Superior temporal gyrus (tissue), 1 donor: Measurements from ENCODE around the gene SLC12A1.
A peak's percentile ranks its signal among the peaks of the same experiment; 100 is the strongest.

ENCODE experiments used
- DNase-seq: peaks from one replicate; pipeline ENCODE4 v3.0.0-alpha.2; 2016; ENCODE audit errors: extremely low spot score

The SLC12A1 gene

DNA sequence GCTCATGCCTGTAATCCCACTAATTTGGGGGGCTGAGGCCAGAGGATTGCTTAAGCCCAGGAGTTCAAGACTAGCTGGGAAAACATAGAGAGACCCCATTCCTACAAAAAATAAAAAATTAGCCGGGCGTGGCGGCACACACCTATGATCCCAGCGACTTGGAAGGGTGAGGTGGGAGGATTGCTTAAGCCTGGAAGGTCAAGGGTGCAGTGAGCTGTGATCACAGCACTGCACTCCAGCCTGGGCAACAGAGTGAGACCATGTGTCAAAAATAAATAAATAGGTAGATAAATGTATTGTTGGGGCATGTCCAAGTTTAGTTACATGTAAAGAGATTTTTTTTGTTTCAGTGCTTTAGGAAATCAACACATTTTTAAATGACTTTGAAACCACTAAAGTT lies 36.4 kb downstream of the SLC12A1 start:
- no peak for DNase-seq

DNA sequence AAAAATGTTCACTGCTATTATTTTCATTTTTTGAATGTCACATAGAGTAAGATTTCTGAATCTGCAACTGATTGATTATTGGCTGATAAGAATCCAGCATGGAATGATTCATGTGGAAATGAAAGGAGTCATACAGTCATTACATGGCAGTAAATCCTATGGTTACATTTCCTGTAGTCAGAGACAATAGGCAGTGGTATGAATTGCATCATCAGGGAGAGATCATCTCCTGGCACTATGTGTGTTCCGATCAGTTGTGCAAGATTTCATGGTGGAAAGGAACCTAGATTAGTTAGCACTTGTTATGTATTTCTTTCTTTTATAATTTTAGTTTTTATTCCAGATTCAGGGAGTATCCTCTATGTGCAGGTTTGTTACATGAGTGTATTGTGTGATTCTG lies 38.8 kb downstream of the SLC12A1 start:
- DNase-seq = no peak

DNA sequence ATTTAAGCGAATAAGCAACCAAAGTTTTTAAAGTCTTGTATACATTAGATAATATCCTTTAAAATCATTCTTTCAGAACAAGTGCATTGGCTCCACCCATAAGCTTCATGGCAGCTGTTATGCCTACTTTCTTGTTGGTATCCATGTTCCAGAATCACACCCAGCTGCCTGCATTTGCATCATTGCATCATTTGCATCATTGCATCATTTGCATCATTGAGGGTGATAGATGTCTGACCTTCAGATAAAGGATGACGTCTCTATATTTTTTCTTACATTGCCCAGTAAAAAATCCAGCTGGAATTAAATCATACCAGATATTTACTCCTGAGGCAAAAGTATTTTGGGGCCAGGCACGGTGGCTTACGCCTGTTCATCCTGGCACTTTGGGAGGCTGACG lies 42.3 kb downstream of the SLC12A1 start:
- no peak for DNase-seq

DNA sequence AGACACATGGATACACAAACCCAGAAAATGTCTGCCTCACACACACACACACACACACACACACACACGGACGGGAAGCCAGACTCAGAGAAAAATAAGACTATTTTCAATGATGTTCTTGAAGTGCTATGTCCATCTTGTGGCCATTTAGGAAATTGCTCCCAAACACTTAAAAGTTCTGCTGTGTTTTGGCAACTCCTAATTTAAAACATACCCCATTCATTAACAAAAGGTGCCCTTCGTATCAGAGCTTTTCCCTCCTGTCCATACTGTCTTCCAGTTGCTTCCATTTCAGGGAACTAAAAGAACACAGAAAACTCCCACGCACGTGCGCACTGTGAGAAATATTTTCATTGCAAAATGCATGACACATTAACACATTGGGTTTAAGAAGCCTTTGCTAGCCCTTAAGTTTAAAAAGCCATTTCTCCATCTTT lies 44.6 kb downstream of the SLC12A1 start:
- peak; percentile 79 for DNase-seq

DNA sequence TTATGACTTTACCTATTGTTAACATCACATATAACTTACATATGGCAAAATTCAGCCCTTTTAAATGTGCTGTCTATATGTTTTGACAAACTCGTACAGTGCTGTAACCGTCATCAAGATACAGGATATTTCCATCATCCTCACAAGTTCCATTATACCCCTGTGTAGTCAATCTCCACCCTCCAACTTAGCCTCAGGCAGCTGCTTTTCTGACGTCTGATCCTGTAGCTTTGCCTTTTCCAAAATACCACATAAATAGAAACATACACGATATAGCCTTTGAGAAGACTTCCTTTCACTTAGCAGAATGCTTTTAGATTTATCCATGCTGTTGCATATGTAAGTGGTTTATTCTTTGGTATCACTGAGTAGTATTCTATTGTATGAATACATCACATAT lies 47.1 kb downstream of the SLC12A1 start:
- DNase-seq = no peak

DNA sequence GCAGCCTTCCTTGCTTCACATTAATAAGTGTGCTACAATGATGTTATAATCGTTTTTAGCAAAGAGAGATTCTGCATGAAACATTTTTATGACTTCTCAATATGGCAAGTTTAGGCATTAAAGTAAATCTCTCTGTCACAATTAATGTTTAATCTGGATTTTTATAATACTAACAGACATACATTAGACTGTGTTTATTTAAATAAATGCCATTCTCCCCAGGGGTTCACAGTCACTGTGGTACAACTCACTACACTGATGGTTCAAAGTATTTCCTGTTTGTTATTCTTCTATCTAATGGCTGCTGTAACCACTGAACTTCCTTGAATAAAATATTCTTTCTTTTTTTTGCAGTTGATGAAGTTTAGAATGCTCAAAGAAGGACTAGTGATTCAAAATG lies 59.0 kb downstream of the SLC12A1 start:
- DNase-seq = no peak

DNA sequence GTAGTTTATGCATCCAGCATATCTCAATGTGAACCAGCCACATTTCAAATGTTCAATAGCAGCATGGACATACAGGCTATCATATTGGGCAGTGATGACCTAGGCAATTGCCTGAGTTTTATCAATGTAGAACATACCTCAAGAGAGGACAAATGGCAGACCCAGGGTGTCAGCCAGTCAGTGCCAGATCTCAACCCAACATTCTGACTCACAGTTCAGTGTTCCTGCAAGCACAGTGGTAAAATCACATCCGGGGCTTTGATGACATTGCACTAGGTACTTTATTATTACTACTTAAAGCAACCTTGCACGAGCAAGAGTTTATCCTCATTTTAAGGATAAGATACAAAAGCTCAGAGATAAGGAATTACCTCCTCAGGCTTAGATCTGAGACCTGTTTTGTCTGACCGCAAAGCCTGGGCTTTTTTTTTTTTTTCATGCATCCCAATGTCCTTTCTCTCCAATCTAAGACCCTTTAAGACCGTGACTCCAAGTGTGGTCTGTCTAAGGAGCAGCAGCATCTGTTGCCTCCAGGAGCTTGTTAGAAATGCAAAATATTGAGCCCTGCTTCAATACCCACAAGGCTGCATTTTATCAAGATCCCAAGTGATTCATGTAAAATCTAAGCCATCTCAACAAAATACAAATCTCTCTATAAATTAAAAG lies 60.1 kb downstream of the SLC12A1 start:
- DNase-seq = no peak

DNA sequence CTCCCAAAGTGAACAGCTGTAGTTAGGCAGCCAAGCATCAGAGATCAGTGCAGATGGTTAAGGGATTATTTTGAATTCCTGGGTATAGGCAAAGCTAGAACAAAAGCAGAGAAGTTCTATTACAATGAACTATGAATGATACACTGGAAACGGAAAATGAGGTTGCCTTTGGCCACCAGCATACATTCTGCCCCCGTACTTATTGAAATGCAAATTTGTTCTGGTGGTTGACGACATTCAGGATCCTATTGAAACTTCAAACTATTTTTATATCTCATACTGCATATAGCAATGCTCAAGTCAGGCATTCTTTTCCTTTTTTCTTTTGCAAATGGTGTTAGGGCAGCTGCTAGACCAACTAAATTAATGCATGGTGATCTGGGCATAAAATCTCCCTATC lies 61.7 kb downstream of the SLC12A1 start:
- no peak for DNase-seq

DNA sequence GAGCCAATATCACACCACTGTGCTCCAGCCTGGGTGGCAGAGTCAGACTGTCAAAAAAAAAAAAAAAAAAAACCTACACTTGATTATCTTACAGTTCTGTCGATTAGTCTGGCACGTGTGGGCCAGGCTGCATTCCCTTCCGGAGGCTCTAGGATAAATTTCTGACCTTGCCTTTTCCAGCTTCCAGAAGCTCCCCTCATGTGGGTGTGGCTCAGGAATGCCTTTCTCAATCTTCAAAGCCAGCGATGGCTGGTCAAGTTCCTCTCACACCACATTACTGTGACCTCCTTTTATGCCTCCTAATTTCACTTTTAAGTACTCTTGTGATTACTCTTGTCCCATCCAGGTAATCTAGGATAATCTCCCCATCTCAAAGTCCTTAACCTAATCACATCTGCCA lies 66.9 kb downstream of the SLC12A1 start:
- no peak for DNase-seq

DNA sequence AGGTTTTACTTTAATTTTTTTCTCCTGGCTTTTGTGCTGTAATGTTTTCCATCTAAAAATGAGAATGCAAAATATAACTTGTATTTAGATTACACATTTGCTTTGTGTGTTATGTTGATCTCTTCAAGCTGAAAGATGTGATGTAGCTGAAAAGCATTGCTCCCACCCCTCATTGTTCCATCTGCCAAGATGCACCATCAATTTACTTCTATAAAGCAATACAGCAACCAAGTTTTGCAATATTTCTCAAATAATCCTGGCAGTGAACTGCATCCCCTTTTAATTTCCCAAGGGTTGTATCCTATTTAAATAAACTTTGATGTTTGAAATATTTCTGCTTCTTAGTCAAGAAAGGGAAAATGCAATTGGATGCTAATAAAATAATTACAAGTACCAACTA lies 72.6 kb downstream of the SLC12A1 start:
- DNase-seq = no peak

DNA sequence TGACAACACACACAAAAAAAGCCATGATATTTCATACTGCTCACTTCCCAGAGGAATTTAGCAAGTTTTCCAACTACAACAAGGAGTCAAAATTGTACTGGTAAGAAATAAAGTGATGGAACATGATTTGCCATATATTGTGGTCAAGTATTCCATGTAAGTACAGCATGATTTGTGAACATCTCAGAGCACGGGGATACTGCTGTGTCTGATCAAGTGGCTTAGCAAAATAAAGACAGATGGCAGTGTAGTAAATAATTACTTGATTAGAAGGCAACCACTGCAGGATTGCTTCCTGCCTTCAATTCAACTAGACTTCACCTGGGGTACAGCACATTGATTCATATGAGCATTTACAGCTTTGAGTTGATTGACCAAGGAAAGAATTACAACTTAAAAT lies 73.5 kb downstream of the SLC12A1 start:
- DNase-seq = no peak

DNA sequence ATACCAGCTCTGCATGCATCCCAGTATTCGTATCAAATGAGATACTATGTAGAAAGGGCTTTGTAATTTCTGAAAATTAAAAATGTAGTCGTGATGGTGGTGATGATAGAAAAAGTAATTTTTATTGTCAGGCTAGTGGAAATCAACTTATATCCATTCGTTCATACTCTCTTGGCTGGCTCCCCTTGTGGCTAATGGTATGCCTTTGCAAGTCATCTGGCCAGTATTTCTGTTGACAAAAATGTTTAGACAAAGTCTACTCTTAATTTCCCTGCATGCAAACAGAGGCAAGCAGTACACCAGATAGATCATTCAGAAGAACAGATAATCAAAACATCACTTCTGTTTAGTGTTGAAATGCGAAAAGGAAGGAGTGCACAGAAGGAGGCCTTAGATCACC lies 75.6 kb downstream of the SLC12A1 start:
- no peak for DNase-seq

DNA sequence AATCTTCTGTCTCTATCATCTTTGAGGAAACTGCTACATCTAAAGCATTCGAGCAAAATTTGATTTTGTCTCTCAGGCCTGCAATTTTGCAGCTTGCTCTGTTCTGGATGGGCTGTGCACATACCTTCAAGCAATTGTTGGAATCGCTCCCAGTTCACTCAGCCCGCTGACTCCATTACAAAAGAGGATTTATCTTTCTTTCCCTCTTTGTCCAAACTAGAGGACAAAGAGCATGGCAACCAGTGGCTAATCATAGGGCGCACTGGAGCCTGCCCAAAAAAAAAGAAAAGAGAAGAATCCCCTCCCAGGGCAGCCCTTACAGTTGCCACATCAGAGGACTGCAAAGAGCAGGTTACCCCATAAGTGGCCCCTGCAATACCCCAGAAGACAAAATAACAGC lies 76.1 kb downstream of the SLC12A1 start:
- DNase-seq = no peak

DNA sequence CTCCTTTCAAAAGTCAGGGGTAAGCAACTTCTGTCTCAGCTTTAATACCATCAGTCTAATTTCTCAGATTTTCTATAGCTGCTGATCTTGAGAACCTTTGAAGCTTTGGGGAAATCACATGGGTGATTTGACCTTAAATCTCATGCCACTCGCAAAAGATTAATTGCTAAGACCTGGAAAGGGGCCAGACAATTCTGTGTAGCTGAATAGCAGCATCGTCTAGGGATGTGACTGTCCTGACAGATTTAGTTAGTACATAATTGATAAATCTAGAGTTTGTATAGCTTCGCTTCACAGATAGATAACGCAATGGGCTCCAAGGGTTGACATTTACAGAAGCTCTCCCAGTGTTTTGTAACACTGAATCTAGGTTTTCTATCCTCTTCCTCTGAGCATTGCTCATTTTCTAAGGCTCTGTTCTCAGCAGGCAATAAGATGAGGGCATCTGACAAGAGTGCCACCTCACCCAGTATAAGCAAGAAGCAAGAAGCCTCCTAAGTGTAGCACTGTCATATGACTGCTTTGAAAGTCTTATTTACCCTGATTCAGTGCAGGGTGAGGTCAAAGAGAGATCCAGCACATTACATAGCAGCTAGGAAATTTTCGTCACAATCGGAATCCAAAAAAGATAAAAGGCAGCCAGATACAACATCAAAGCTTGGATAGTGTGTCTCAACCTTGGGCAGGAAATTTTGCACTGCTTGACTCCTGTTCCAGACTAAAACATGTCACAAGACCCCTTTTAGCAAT lies 77.5 kb downstream of the SLC12A1 start:
- DNase-seq = no peak

DNA sequence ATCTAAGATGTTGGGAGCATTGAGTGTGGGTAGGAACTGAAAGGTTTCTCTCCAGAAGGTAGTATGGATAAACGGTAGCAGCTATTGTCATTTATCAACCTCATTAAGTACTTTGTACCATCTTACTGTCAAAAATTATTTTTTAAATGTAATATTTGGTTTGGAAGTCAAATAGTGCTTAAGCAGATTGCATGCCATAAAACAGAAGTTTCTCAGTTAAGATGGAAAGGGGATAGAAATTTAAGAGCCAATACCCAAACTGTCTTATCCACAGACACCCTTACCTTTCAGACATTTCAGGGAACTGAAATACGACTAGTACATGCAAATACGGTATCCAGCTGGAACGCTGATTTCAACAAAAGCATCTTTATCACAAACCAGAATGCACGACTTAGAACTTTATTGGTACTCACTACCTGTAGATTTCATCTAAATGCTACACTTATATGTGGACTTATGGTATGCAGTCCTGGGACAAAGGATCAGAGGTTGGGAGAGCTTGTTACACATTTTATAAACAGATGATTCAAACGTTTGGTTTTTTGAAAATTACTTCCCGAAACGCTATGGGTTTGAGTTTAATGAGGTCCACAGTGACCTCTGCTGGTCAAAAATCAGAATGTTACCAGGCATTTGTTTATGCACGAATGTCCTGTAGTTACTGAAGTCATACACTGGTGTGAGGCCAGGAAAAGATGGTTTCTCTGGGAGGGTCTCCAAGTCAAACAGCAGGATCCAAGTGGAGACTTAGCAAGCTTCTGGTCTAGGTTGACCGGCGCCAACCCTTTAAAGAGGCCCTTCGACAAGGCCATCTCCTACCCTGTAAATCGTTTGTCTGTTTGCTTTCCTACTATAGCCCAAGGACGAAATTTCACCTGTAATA lies 79.5 kb downstream of the SLC12A1 start:
- DNase-seq = peak; percentile 96

DNA sequence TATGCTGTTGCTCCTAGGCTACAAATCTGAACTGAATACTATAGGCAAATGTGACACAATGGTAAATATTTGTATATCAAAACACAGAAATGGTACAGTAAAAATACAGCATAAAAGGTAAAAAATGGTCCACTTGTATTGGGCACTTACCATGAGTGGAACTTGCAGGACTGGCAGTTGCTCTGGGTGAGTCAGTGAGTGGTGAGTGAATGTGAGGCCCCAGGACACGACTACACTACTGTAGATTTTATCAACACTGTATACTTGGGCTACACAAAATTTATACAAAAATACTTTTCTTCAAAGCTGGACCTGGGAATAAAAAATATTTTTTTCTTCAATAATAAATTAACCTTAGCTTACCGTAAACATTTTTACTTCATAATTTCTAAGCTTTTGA lies 83.5 kb downstream of the SLC12A1 start:
- DNase-seq = no peak

DNA sequence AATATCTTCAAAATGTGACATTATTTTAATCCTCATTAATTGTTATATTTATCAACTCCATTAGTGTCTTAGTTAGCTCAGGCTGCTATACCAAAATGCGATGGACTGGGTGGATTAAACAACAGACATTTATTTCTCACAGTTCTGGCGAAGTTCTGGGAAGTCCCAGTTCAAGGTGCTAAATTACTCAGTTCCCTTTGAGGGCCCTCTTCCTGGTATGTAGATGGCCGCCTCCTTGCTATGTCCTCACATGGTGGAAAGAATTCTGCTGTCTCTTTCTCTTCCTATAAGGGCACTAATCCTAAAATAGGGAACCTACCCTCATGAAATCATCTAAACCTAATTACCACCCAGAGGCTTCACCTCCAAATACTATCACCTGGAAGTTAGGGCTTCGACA lies 86.4 kb downstream of the SLC12A1 start:
- no peak for DNase-seq

DNA sequence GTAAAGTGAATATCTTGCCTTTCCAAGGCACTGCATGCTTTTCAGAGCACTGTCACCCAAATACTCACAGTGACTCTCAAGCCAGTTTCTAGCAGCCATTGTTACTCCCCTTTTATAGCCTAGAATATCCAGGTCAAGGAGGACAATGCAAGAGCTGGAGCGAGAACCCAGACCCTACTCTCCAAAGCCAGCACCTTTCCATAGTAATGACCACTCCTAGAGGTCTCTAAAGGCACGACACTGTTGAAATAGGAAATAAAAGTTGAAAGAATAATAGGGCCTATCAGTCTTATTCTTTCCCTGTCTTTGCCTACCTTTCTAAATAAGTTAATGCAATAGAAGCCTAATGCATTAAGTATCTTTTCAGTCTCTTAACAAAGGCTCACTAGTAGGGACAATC lies 91.6 kb downstream of the SLC12A1 start:
- no peak for DNase-seq

DNA sequence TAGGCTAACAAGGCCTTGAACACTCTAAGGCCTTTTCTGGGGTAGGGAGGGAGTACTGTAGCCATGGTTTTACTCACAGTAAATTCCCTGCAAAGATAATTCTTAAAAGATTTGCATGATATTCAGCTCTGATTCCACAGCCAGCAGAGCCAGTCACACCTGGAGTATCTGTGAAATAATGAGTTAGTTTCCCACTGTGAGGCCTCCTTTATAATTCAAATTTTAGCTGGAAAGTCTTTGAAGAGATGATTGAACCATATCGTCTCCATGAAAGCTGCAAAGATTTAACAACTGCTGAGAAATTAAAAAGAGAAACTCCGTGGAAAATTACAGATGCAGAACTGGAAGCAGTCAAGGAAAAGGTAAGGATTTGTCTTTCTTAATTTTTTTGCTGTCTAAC lies 92.8 kb downstream of the SLC12A1 start:
- no peak for DNase-seq

DNA sequence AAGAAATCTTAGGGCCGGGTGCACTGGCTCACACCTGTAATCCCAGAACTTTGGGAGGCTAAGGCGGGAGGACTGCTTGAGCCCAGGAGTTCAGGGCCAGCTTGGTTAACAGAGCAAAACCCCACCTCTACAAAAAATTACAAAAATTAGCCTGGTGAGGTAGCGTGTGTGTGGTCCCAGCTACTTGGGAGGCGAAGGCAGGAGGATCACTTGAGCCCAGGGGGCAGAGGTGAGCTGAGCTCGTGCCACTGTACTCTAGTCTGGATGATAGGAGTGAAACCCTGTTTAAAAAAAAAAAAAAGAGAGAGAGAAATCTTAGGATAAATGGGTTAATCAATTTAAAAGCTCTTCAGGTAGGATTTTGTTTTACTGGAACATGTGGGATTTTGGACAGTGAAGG lies 93.9 kb downstream of the SLC12A1 start:
- DNase-seq = no peak

DNA sequence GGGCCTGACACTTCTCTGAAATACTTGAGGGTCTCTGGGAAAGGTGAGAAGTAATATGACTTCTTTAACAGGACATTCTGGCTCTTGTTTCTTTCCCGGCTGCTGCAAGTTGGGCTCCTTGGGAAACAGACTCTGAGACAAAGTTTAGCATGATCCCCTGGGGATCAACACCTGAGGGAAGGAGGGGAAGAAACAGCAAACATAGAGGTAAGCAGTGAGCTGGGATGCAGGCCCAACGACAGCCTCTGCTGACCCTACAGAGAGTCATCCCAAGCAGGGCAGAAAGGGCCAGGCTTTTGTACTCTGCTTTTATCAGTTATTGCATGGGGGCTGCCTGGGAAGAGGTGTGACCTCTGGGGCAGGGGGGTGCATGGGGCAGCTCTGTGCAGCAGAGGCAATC lies 98.3 kb downstream of the SLC12A1 start:
- DNase-seq = no peak

DNA sequence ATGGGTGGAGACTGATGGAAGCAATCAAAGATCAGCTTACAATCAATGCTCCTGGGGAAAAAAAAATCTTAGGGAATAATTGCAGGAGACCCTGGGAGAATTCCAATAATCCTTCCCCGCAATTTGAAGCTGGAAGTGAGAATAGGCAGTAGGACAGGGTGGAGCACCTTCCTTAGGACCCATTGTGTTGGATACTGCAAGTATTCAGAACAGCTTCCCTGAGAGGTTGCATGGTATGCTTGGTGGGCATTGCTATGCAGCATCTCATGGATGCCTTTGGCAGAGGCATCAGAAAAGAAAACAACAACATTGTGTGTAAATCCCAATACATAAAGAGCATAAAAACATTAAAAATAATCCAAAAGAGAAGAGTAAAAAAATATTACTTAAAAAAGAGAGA lies 100.5 kb downstream of the SLC12A1 start:
- no peak for DNase-seq

DNA sequence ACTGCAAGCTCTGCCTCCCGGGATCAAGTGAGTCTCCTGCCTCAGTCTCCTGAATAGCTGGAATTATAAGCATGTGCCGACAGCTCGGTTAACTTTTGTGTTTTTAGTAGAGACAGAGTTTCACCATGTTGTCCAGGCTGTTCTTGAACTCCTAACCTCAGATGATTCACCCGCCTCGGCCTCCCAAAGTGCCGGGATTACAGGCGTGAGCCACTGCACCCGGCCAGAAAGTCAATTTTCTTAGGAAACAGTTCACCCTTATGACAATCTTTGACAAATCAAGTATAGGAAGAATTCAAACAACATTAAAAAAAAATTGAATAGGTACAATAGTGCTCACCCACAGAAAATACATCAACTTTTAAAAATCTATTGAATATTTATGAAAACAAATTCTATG lies 101.5 kb downstream of the SLC12A1 start:
- DNase-seq = no peak
